AG10803 (cell line): ENCODE measurements around the gene KIF25.

Experiments
- DNase-seq: peaks from one replicate; pipeline ENCODE4 v3.0.0; 2010; ENCODE audit warnings: low read depth
- H3K4me3 ChIP-seq: 2 replicates; pipeline ENCODE4 v1.5.1; 2011; ENCODE audit warnings: mild to moderate bottlenecking, low read length, control low read depth
- TF ChIP-seq, protein P1 (sequence below): conservative IDR thresholded peaks from 2 replicates; pipeline ENCODE4 v1.5.1; 2011; ENCODE audit warnings: mild to moderate bottlenecking, low read length, control low read depth, inconsistent platforms

Gene KIF25

DNA sequence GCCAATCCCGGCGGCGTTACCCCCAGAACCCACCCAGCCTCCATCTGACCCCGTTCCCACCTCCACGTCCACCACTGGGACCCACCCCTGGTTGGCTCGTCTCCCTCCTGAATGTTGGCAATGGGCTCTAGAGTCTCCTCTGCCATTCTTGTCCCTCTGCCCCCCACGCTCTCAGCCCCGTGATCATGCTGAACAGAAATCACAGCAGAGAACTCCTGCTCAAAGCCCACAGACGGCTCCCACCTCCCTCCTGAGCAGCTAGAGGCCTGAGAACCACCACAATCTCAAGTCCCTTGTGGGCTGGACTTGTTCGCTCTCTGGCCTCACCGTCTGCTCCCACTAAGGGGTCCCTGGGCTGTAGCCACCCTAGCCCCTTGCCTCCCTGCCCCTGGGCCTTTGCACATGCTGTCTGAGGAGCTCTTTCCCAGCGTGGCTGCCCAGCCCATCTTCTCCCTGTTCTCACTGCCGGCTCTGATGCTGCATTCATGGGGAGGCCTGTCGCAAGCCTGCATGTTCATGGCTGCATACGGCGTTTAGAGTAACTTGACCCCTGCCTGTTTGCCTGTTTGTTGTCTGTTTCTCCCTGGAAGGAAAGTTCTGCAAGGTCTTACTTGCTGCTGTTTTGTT, 92.7 kb downstream of the KIF25 start:
- TF ChIP-seq, protein P1, sequence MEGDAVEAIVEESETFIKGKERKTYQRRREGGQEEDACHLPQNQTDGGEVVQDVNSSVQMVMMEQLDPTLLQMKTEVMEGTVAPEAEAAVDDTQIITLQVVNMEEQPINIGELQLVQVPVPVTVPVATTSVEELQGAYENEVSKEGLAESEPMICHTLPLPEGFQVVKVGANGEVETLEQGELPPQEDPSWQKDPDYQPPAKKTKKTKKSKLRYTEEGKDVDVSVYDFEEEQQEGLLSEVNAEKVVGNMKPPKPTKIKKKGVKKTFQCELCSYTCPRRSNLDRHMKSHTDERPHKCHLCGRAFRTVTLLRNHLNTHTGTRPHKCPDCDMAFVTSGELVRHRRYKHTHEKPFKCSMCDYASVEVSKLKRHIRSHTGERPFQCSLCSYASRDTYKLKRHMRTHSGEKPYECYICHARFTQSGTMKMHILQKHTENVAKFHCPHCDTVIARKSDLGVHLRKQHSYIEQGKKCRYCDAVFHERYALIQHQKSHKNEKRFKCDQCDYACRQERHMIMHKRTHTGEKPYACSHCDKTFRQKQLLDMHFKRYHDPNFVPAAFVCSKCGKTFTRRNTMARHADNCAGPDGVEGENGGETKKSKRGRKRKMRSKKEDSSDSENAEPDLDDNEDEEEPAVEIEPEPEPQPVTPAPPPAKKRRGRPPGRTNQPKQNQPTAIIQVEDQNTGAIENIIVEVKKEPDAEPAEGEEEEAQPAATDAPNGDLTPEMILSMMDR: no peak
- no peak overlapping the region for H3K4me3 ChIP-seq
- no peak for DNase-seq

- DNase-seq: no peak
- no peak overlapping the region for H3K4me3 ChIP-seq
- TF ChIP-seq, protein P1: no peak
Measured at GRCh38 chr6:168090706-168091105, 93.2 kb downstream of the KIF25 start.

- no peak for DNase-seq
- H3K4me3 ChIP-seq: no peak overlapping the region
- TF ChIP-seq, protein P1: no peak
Measured at GRCh38 chr6:168091381-168092264, 94.2 kb downstream of the KIF25 start.

DNA sequence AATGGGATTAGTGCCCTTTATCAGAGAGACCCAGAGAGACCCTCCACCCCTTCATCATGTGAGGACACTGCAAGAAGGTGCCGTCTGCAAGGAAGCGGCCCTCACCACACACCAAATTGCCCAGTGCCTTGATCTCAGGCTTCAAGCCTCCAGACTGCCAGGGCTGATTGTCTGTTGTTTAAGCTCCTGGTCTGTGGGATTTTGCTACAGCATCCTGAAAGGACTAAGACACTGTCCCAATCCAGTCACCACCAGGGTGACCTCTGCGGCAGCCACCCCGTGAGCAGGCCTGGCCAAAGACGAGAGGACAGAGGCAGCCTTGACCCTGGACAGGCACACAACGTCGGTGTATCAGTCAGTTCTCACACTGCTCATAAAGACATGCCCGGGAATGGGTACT, 95.1 kb downstream of the KIF25 start:
- TF ChIP-seq, protein P1: no peak
- no peak overlapping the region for H3K4me3 ChIP-seq
- no peak for DNase-seq

DNA sequence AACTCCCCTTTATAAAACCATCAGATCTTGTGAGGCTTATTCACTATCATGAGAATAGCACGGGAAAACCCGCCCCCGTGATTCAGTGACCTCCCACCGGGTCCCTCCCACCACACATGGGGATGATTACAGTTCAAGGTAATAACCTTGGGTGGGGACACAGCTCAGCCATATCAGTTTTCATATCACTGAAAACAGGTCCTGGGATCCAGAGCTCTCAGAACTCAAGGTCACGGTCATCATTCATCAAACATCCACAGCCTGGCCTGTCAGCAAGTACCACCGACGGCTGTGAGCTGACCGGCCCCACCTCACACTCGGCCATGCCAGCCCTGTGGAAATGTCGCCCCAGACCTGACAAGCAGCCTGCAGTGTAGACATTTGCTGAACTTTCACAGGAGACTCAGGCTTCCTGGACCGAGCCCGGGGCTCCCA, 95.6 kb downstream of the KIF25 start:
- no peak overlapping the region for H3K4me3 ChIP-seq
- TF ChIP-seq, protein P1: no peak
- DNase-seq: no peak

GRCh38 chr6:168093634-168094033, 96.2 kb downstream of the KIF25 start:
- no peak overlapping the region for H3K4me3 ChIP-seq
- DNase-seq: no peak
- TF ChIP-seq, protein P1: no peak
